Activated T-cell treated with anti-CD3 and anti-CD28 coated beads, Interleukin-2, amount 50 U/mL, for 72 hours (primary cell): Measurements from ENCODE around the gene AGAP1. TPM values are rescaled to one million over a fixed set of nuclear protein-coding genes. Genes with fewer than 3 reads are reported as not detected.

Experiments used
- ATAC-seq, 2 donors: fragments of 150-1000 bp; cut with Tn5 transposase; replicated peaks in 1 of 2; 2 replicates each; pipeline ENCODE4 v1.10.0; 2021; ENCODE audit warnings: moderate library complexity in 2 of 2, mild to moderate bottlenecking in 1 of 2
- DNase-seq, 2 donors: peaks; one replicate each; pipeline ENCODE4 v3.0.0; 2021 to 2022; ENCODE audit warnings: mixed read lengths in 1 of 2
- H3K27ac Mint-ChIP-seq: one replicate; pipeline ENCODE4 v1.8.0; 2022; ENCODE audit warnings: mild to moderate bottlenecking, moderate library complexity, mixed read lengths
- H3K27me3 Mint-ChIP-seq: one replicate; pipeline ENCODE4 v1.8.0; 2022; ENCODE audit warnings: low read depth, mixed read lengths
- H3K36me3 Mint-ChIP-seq, 2 donors: one replicate each; pipeline ENCODE4 v1.8.0; 2022; ENCODE audit warnings: mixed read lengths in 2 of 2, mild to moderate bottlenecking in 1 of 2; ENCODE audit not compliant: insufficient read depth in 2 of 2
- H3K4me1 Mint-ChIP-seq: one replicate; pipeline ENCODE4 v1.8.0; 2022; ENCODE audit warnings: low read depth, mixed read lengths
- H3K4me3 Mint-ChIP-seq, 2 donors: one replicate each; pipeline ENCODE4 v1.8.0; 2022; ENCODE audit warnings: mild to moderate bottlenecking in 2 of 2, mixed read lengths in 2 of 2, moderate library complexity in 2 of 2
- H3K9me3 Mint-ChIP-seq, 2 donors: one replicate each; pipeline ENCODE4 v1.8.0; 2022; ENCODE audit warnings: mixed read lengths in 2 of 2
- total RNA-seq, 2 donors: library from RNA; stranded (reverse); gene quantifications; one replicate each; pipeline ENCODE4 v1.2.3, GENCODE V29; 2022

Gene AGAP1
- total RNA-seq, 2 donors from 2014 or later: 0.74 to 2.9 TPM

DNA sequence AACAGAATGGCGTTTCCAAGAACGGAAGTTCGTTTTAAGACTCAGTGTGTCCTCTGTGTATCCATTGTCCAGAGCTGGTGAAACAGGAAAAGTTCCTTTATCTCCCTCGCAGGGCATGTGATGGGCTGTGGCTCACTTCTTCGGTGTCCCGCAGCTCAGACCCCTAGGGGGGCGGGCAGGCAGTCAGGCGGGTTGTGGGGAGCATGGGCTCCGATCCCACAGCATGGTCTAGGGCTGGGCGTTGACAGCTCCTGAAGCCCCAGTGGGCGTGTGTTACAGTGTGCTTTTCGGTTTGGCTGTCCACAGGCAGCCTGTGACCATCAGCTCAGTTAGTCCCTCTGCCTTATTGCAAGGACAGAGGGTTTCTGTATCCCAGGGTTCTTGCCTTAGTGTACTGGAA, 319.6 kb downstream of the AGAP1 start:
- DNase-seq: no peak
- Mint-ChIP-seq H3K4me1 (no peaks in the 10 kb centered on the region), H3K36me3 (no peaks in the 10 kb centered on the region), H3K27me3 (no peaks in the 10 kb centered on the region), H3K4me3 (no peak overlapping the region), H3K27ac (no peak overlapping the region), H3K9me3 (no peaks in the 10 kb centered on the region)
- no peak for ATAC-seq

DNA sequence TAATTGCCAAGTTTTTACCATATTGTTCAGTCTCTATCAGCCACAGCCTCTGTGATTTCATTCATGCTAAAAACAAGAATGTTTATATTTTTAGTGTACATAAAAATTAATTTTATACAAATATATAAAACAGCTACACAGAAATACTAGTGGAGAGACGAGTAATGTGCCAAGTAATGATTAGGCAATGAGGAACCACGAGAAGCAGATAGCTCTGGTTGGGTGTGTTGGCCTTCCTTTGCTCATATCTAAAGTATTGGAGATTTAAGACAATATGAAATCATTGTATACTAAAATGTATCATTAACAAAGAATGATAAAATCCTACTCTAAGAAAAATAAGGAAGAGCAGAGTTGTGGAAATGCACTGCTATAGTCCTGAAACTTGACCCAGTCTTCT, 326.7 kb downstream of the AGAP1 start:
- peaks cover 4 to 7% of the 10 kb centered on the region in 2 donors for H3K9me3 Mint-ChIP-seq
- DNase-seq (no peak), ATAC-seq (no peak)
- H3K4me3 Mint-ChIP-seq: no peak overlapping the region
- H3K4me1 Mint-ChIP-seq: no peaks in the 10 kb centered on the region
- H3K27me3 Mint-ChIP-seq: no peaks in the 10 kb centered on the region
- H3K27ac Mint-ChIP-seq: no peak overlapping the region
- peaks cover 0 to 1% of the 10 kb centered on the region in 2 donors for H3K36me3 Mint-ChIP-seq

DNA sequence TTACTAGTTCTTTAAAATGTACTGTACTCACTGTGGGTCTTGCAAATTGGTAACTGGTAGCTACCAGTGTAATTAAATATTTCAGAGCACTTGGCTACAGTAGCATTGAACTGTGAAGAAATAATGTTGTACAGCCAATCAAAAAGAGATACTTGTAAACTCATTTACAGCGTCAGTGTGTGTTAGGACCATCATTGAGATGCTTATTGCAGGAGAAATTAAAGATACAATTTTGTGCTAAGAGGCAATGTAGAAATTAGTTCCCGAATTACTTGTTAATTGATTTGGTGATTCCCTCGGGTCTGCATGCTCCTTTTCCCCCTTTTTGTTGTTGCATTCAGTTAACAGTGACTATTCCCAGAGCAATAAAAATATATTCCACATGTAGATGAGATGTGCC, 330.5 kb downstream of the AGAP1 start:
- Mint-ChIP-seq H3K4me3 (no peak overlapping the region), H3K27ac (no peak overlapping the region), H3K9me3 (peaks cover 4 to 7% of the 10 kb centered on the region in 2 donors), H3K36me3 (peaks cover 0 to 1% of the 10 kb centered on the region in 2 donors), H3K27me3 (no peaks in the 10 kb centered on the region), H3K4me1 (no peaks in the 10 kb centered on the region)
- DNase-seq (no peak), ATAC-seq (no peak)

DNA sequence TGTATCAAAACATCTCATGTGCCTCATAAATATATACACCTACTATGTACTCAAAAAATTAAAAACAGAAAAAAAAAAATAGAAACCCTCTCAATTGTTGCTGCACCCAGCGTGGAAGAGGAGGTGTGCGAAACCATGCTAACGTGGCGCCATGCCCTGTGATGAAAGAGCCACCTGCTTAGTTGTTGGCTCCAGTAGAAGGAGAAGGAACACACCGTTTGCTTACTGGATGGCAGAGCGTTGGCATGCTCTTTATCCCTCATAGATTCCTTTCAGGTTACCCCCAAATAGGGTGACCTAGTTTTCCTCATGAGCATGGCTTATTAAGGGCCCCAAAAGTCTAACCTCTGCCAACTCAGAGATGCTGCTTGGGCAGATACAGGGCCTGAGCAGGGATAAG, 332.1 kb downstream of the AGAP1 start:
- Mint-ChIP-seq H3K27ac (no peak overlapping the region), H3K4me3 (no peak overlapping the region), H3K36me3 (peaks cover 0 to 1% of the 10 kb centered on the region in 2 donors), H3K4me1 (no peaks in the 10 kb centered on the region), H3K9me3 (peaks cover 4 to 7% of the 10 kb centered on the region in 2 donors), H3K27me3 (no peaks in the 10 kb centered on the region)
- no peak for ATAC-seq
- no peak for DNase-seq

DNA sequence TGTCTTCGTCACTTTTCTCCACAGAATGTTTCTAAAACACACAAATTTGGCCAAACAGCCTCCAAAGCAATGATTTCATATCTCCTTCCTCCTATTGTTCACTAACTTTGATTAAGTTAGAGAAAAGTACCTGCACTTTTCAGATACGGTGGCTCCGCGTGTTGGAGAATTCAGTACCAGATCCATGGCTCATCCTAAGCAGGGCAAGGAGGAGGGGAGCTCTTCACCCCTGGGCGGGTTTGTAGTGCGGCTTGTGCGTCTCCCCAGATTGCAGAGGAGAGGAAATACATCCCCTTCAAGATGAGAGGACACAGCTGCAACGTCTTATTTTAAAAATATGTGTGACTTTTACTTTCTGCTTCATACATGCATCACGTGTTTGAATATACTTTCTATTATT, 333.0 kb downstream of the AGAP1 start:
- peaks cover 4 to 7% of the 10 kb centered on the region in 2 donors for H3K9me3 Mint-ChIP-seq
- H3K36me3 Mint-ChIP-seq: peaks cover 0 to 1% of the 10 kb centered on the region in 2 donors
- H3K4me3 Mint-ChIP-seq: no peak overlapping the region
- H3K4me1 Mint-ChIP-seq: no peaks in the 10 kb centered on the region
- ATAC-seq: no peak
- H3K27ac Mint-ChIP-seq: no peak overlapping the region
- H3K27me3 Mint-ChIP-seq: no peaks in the 10 kb centered on the region
- no peak for DNase-seq

GRCh38 chr2:235827585-235827992, 333.7 kb downstream of the AGAP1 start:
- DNase-seq (no peak), ATAC-seq (no peak)
- Mint-ChIP-seq H3K36me3 (no peaks in the 10 kb centered on the region), H3K4me1 (no peaks in the 10 kb centered on the region), H3K4me3 (no peak overlapping the region), H3K27me3 (no peaks in the 10 kb centered on the region), H3K27ac (no peak overlapping the region), H3K9me3 (peaks cover 0 to 2% of the 10 kb centered on the region in 2 donors)

DNA sequence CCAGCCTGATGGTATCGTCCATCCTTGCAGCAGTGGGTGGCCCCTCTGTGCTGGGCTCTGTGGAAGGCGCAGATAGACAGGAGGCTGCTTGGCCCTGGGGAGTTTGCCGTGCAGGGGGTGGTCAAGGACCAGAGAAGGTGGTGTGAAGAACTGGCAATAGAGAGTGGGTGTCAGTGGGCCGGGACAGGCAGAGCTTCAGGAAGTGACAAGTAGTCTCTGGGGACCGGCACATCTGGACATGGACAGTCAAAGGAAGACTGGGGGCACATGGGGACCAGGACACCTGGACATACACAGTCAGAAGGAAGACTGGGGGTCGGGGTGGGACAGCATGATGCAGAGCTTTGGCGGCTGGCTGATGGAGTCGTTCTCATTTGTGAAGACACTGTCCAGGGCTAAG, 335.9 kb downstream of the AGAP1 start:
- Mint-ChIP-seq H3K27ac (no peak overlapping the region), H3K36me3 (no peaks in the 10 kb centered on the region), H3K9me3 (no peaks in the 10 kb centered on the region), H3K4me1 (no peaks in the 10 kb centered on the region), H3K27me3 (no peaks in the 10 kb centered on the region), H3K4me3 (no peak overlapping the region)
- ATAC-seq: no peak
- DNase-seq: no peak

DNA sequence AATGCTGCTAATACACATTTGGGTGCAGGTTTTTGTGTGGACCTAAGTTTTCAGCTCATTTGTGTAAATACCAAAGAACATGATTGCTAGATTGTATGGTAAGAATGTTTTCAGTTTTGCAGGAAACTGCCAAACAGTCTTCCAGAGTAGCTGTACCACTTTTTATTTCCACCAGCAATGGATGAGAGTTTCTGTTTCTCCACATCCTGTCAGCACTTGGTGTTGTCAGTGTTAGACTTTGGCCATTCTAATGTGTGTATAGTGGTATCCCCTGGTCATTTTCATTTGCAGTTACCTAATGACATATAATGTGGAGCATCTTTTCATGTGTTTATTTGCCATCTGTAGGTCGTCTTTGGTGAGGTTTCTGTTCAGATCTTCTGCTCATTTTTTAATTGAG, 337.9 kb downstream of the AGAP1 start:
- no peak for ATAC-seq
- Mint-ChIP-seq H3K27me3 (no peaks in the 10 kb centered on the region), H3K36me3 (no peaks in the 10 kb centered on the region), H3K27ac (no peak overlapping the region), H3K9me3 (no peaks in the 10 kb centered on the region), H3K4me1 (no peaks in the 10 kb centered on the region), H3K4me3 (no peak overlapping the region)
- DNase-seq: no peak

- Mint-ChIP-seq H3K9me3 (no peaks in the 10 kb centered on the region), H3K36me3 (no peaks in the 10 kb centered on the region), H3K4me3 (no peak overlapping the region), H3K4me1 (no peaks in the 10 kb centered on the region), H3K27me3 (no peaks in the 10 kb centered on the region), H3K27ac (no peak overlapping the region)
- DNase-seq (no peak), ATAC-seq (no peak)
Observed at GRCh38 chr2:235832941-235833340, 339.1 kb downstream of the AGAP1 start.

DNA sequence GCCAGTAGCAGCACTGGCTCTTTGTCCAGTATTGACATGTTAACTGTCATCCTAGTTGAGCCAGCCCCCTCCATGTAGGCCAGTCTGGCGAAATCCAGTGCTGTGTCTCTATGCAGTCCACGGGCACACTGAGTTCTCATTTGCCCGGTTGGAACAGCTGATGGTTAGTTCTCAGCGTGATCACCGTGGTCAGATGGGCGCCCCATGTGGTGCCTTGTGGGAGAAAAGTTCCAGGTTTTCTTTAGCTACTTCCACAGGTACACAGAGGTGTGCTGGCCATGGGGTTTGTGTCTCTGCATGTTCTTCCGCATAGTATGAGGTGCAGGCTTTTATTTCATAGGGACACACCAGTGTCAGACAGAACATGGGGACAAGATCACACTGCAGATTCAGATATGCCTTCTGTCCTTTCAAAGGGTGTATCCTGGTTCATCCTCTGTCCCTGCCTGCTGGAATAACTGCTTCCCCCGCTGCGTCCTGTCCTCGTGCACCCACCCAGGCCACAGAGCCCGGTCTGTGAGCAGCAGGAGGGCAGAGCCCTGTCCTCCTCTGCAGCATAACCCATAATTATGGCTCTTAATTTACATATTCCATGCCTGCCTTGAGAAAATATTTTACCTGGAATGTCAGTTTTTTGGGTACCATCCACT, 340.3 kb downstream of the AGAP1 start:
- no peak overlapping the region for H3K27ac Mint-ChIP-seq
- DNase-seq: no peak
- H3K4me3 Mint-ChIP-seq: no peak overlapping the region
- no peaks in the 10 kb centered on the region for H3K27me3 Mint-ChIP-seq
- no peaks in the 10 kb centered on the region for H3K9me3 Mint-ChIP-seq
- no peaks in the 10 kb centered on the region for H3K4me1 Mint-ChIP-seq
- no peak for ATAC-seq
- no peaks in the 10 kb centered on the region for H3K36me3 Mint-ChIP-seq

DNA sequence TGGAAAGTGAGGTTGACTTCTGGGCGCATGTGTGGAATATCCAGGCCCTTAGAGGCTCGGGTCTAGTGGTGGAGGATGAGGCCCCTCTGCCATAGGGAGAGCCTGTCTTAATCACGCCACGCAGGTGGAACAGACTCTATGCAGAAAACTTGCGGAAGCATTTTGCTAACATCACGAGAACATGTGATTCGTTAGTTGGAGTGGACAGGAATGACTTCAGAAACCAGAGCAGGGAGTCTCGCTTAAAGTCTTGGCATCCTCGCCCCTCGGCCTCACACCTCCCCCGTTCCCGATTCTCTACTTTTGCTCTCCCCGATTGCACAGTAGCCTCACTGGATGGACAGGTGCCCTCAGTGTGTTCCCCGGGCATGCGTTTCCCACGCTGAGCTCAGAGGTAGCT, 340.9 kb downstream of the AGAP1 start:
- H3K27ac Mint-ChIP-seq: no peak overlapping the region
- ATAC-seq: no peak
- no peak overlapping the region for H3K4me3 Mint-ChIP-seq
- H3K4me1 Mint-ChIP-seq: no peaks in the 10 kb centered on the region
- no peaks in the 10 kb centered on the region for H3K36me3 Mint-ChIP-seq
- DNase-seq: no peak
- no peaks in the 10 kb centered on the region for H3K27me3 Mint-ChIP-seq
- no peaks in the 10 kb centered on the region for H3K9me3 Mint-ChIP-seq

GRCh38 chr2:235835810-235836209, 342.0 kb downstream of the AGAP1 start:
- H3K4me1 Mint-ChIP-seq: no peaks in the 10 kb centered on the region
- H3K27me3 Mint-ChIP-seq: no peaks in the 10 kb centered on the region
- no peak overlapping the region for H3K27ac Mint-ChIP-seq
- H3K9me3 Mint-ChIP-seq: no peaks in the 10 kb centered on the region
- DNase-seq: no peak
- H3K36me3 Mint-ChIP-seq: no peaks in the 10 kb centered on the region
- no peak overlapping the region for H3K4me3 Mint-ChIP-seq
- no peak for ATAC-seq

- Mint-ChIP-seq H3K27ac (no peak overlapping the region), H3K4me1 (no peaks in the 10 kb centered on the region), H3K9me3 (no peaks in the 10 kb centered on the region), H3K27me3 (no peaks in the 10 kb centered on the region), H3K36me3 (no peaks in the 10 kb centered on the region), H3K4me3 (no peak overlapping the region)
- ATAC-seq: no peak
- no peak for DNase-seq
Observed at GRCh38 chr2:235836491-235836911, 342.7 kb downstream of the AGAP1 start.

DNA sequence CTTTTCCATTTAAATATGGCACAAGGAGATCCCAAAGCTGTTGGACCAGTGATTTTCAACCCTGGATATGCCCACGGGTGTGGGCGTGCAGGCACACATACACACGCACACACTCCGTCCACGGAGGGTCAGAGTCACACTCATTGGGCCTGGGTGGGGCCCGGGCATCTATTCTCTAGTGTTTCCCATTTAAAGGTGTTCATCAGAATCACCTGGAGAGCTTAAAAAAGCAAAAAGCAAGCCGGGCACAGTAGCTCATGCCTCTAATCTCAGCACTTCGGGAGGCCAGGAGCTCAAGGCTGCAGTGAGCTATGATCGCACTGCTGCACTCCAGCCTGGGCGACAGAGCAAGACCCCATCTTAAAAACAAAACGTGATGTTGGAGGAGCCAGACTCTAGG, 345.4 kb downstream of the AGAP1 start:
- Mint-ChIP-seq H3K4me3 (no peak overlapping the region), H3K4me1 (no peaks in the 10 kb centered on the region), H3K27ac (no peak overlapping the region), H3K9me3 (no peaks in the 10 kb centered on the region), H3K27me3 (no peaks in the 10 kb centered on the region), H3K36me3 (no peaks in the 10 kb centered on the region)
- DNase-seq: no peak
- no peak for ATAC-seq
